Activated B cell treated with CpG ODN at 0.5 μM for 24 hours (primary cell): ENCODE results near the gene IGF2BP3. TPM values are rescaled to one million over a fixed set of nuclear protein-coding genes. Genes with fewer than 3 reads are reported as not detected.

ENCODE experiments used
- ATAC-seq: fragments of 200-7000 bp; cut with Tn5 transposase; one replicate; pipeline ENCODE4 v1.10.0; 2021; ENCODE audit warnings: low read depth, mild to moderate bottlenecking, moderate library complexity
- CTCF ChIA-PET: fragments of 350-600 bp; sonication (Branson Sonifier 250); formaldehyde crosslinking; loops from one replicate; lab custom pipeline; 2021; ENCODE audit warnings: antibody characterized with exemption; lab: Charles Lee
- POLR2A ChIA-PET: fragments of 350-600 bp; sonication (Branson Sonifier 250); formaldehyde crosslinking; loops from one replicate; lab custom pipeline; 2021; ENCODE audit warnings: antibody characterized with exemption; lab: Charles Lee
- DNase-seq: peaks from one replicate; pipeline ENCODE4 v3.0.0; 2022
- H3K27ac Mint-ChIP-seq: one replicate; pipeline ENCODE4 v1.8.0; 2020; ENCODE audit warnings: mixed read lengths
- H3K27me3 Mint-ChIP-seq: one replicate; pipeline ENCODE4 v1.8.0; 2021; ENCODE audit warnings: mixed read lengths
- H3K36me3 Mint-ChIP-seq: one replicate; pipeline ENCODE4 v1.8.0; 2021; ENCODE audit warnings: low read depth, mixed read lengths
- H3K4me1 Mint-ChIP-seq: one replicate; pipeline ENCODE4 v1.8.0; 2021; ENCODE audit warnings: mixed read lengths
- H3K4me3 Mint-ChIP-seq: one replicate; pipeline ENCODE4 v1.8.0; 2020; ENCODE audit warnings: mild to moderate bottlenecking, mixed read lengths
- H3K9me3 Mint-ChIP-seq: one replicate; pipeline ENCODE4 v1.8.0; 2020; ENCODE audit warnings: mixed read lengths
- CTCF ChIP-seq: fragments of 200-600 bp; IDR thresholded peaks from one replicate; pipeline ENCODE4 v1.8.0; 2022; ENCODE audit warnings: antibody characterized with exemption, mild to moderate bottlenecking
- intact Hi-C: fragments of 100-400 bp; cut with micrococcal nuclease; formaldehyde crosslinking; loops from one replicate; pipeline ENCODE4 v1.15.1; 2024
- total RNA-seq: library from RNA; stranded (reverse); gene quantifications from 2 replicates; pipeline ENCODE4 v1.2.3, GENCODE V29; 2022

The IGF2BP3 gene
- total RNA-seq, 1 donor from 2014 or later, result 10.3 TPM

DNA sequence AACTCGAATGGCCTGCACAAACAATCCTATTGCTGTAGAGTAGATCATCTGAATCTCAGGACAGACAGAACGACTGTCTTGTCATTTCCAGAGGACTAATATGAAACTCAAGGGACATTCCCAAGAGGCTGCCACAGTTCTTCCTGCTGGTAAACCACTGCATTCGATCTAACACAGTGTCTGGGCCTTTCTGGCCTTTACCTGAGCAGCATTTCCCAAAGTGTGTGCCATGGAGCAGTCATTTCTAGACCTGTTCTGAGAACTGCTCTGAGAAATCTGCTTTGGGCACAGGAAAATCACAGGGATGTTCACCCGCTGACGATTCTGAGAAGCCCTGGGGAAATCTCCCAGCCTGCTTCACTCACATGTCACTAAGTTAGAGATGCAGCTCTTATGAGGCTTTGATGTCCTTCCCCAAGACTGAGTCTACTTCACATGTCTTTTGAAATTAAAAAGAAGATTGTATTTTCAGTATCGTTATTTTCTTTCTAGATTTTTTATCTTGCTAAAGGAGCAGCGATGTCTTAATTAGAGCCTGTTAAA, 205.3 kb downstream of the IGF2BP3 start:
- ATAC-seq (no peak), DNase-seq (no peak)
- no peak overlapping the region for H3K27ac Mint-ChIP-seq
- intact Hi-C loops, result no loop called here
- no peak overlapping the region for H3K4me3 Mint-ChIP-seq
- ChIA-PET CTCF (interaction anchor here (3.1 kb wide), 1 partner anchor 8 kb away, joined by 23 read pairs; no protein-coding TSS in a partner anchor), POLR2A (no interaction called here)
- no peaks in the 10 kb centered on the region for H3K4me1 Mint-ChIP-seq
- H3K36me3 Mint-ChIP-seq, result no peaks in the 10 kb centered on the region
- TF ChIP-seq CTCF, result no peak
- H3K27me3 Mint-ChIP-seq, result no peaks in the 10 kb centered on the region
- H3K9me3 Mint-ChIP-seq, result peaks cover 5% of the 10 kb centered on the region

- intact Hi-C loops, result loop anchor here (2.0 kb wide), 1 partner anchor 15 kb away; no protein-coding TSS in a partner anchor
- H3K27ac Mint-ChIP-seq, result no peak overlapping the region
- no peak for DNase-seq
- no peaks in the 10 kb centered on the region for H3K36me3 Mint-ChIP-seq
- no peak overlapping the region for H3K4me3 Mint-ChIP-seq
- POLR2A ChIA-PET, result no interaction called here
- CTCF ChIA-PET, result interaction anchor here (0.7 to 3.1 kb wide), 3 partner anchors 9 to 35 kb away, joined by 3 to 23 read pairs (median 4); no protein-coding TSS in a partner anchor
- peak; percentile 79 for ATAC-seq
- H3K27me3 Mint-ChIP-seq, result peaks cover 2% of the 10 kb centered on the region
- no peak for TF ChIP-seq CTCF
- no peaks in the 10 kb centered on the region for H3K9me3 Mint-ChIP-seq
- H3K4me1 Mint-ChIP-seq, result no peaks in the 10 kb centered on the region
These were observed 208.3 kb downstream of the IGF2BP3 start for GRCh38 chr7:23261843-23262452.

GRCh38 chr7:23260371-23260770, 209.9 kb downstream of the IGF2BP3 start:
- ChIA-PET POLR2A (no interaction called here), CTCF (no interaction called here)
- no peak for ATAC-seq
- no peaks in the 10 kb centered on the region for H3K4me1 Mint-ChIP-seq
- no peak for TF ChIP-seq CTCF
- no peaks in the 10 kb centered on the region for H3K36me3 Mint-ChIP-seq
- intact Hi-C loops, result no loop called here
- no peak overlapping the region for H3K4me3 Mint-ChIP-seq
- DNase-seq, result no peak
- no peaks in the 10 kb centered on the region for H3K9me3 Mint-ChIP-seq
- H3K27ac Mint-ChIP-seq, result no peak overlapping the region
- peaks cover 10% of the 10 kb centered on the region for H3K27me3 Mint-ChIP-seq

Other genes starting within 250 kb of the IGF2BP3 start
- gene GPNMB, start 223.7 kb downstream of the IGF2BP3 start, total RNA-seq, result 0.76 and 1.1 TPM in 2 replicates
- 42.0 and 42.6 TPM in 2 replicates for gene MALSU1, start 171.2 kb downstream of the IGF2BP3 start, total RNA-seq
- gene TRA2A, start 61.5 kb upstream of the IGF2BP3 start, total RNA-seq, result 123 and 144 TPM in 2 replicates
- 13.7 and 15.7 TPM in 2 replicates for gene CCDC126, start 126.9 kb upstream of the IGF2BP3 start, total RNA-seq
- gene FAM221A, start 209.7 kb upstream of the IGF2BP3 start, total RNA-seq, result 6.5 and 8.3 TPM in 2 replicates
- 0.76 and 1.0 TPM in 2 replicates for gene STK31, start 239.7 kb upstream of the IGF2BP3 start, total RNA-seq